Measurements from ENCODE around the gene SYNE1.

SYNE1 gene

DNA sequence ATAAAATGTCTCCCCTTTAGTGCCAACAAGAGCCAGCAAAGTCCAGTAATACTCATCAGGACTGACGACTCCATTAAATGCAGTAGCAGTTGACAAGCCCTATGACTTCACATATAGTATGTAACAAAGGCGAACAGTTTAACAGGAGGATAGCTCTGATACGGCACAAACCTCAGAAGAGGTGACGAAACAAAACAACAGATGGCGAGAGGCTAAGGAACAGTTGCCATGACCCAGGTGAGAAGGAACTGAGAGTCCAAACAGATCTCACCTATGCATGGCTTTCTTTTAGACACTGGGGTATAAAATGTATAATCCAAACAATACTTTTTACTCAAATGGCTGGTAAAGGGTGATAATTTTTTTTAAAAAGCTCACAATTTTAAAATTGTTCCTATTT, 37.1 kb downstream of the SYNE1 start:
- in situ Hi-C loops (cut with HindIII; ENCODE audit: low sequenced_read_pairs) = no loop called here

DNA sequence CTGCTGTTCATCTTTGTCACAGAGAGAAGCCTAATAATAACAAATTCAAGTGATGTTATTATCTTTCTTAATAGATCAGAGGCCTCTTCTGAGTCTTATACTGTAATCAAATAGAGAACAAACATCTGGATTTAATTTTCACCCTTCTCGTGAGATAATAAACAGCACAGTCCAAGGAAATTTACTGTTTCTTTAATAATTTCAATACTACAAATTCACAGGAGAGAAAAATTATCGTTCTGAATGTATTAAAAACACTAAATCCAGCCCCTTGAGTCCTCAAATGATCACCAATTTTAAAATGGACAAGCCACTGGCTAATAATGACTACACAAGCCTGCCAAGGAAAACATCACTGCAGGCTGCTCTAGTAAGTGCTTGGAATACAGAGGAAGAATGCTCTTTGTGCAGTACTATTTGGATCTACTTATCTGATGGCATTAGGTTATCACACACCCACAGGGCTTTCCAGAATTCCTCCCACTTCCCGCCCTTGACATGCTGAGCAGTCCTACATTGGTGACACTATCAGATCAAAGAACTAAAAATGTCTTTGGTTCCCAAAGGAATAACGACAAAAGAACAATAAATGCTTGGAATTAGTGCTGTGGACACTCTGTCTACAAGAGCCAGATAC, 38.1 kb downstream of the SYNE1 start:
- no peak overlapping the region for H3K4me3 ChIP-seq (ENCODE audit: low read depth, low read length)
- no peak for DNase-seq (ENCODE audit: low read depth)
- in situ Hi-C loops (cut with HindIII; ENCODE audit: low sequenced_read_pairs) = no loop called here

More for the DNA sequence above, 37.1 kb downstream of the SYNE1 start:
- H3K4me3 ChIP-seq (ENCODE audit: low read depth, low read length) = no peak overlapping the region
- TF ChIP-seq, protein P1, sequence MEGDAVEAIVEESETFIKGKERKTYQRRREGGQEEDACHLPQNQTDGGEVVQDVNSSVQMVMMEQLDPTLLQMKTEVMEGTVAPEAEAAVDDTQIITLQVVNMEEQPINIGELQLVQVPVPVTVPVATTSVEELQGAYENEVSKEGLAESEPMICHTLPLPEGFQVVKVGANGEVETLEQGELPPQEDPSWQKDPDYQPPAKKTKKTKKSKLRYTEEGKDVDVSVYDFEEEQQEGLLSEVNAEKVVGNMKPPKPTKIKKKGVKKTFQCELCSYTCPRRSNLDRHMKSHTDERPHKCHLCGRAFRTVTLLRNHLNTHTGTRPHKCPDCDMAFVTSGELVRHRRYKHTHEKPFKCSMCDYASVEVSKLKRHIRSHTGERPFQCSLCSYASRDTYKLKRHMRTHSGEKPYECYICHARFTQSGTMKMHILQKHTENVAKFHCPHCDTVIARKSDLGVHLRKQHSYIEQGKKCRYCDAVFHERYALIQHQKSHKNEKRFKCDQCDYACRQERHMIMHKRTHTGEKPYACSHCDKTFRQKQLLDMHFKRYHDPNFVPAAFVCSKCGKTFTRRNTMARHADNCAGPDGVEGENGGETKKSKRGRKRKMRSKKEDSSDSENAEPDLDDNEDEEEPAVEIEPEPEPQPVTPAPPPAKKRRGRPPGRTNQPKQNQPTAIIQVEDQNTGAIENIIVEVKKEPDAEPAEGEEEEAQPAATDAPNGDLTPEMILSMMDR (IDR thresholded peaks at IDR 0.05; ENCODE audit: low read depth, low read length, missing control alignments) = no peak
- DNase-seq (ENCODE audit: low read depth) = no peak

DNA sequence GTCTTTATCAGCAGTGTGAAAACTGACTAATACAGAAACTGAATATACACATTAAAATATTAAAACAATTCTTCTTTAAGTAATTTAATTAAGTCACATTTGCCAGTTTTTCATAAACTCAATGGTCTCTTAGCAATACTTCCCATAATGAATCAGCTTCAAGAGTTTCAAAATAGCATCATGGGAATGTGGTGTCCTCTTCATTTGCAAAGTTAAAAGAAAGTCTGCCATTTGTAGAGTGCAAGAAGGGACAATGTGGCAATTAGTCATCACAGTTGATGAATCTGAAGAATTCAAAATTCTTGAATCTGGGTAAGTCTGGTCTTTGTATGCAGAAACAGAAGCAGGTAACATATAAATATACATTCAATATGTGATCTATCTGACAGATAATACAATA, 38.7 kb downstream of the SYNE1 start:
- in situ Hi-C loops (cut with HindIII; ENCODE audit: low sequenced_read_pairs) = no loop called here
- TF ChIP-seq, protein P1 (IDR thresholded peaks at IDR 0.05; ENCODE audit: low read depth, low read length, missing control alignments) = no peak
- DNase-seq (ENCODE audit: low read depth) = no peak
- no peak overlapping the region for H3K4me3 ChIP-seq (ENCODE audit: low read depth, low read length)

More for the DNA sequence above, 38.1 kb downstream of the SYNE1 start:
- TF ChIP-seq, protein P1 (IDR thresholded peaks at IDR 0.05; ENCODE audit: low read depth, low read length, missing control alignments) = no peak

DNA sequence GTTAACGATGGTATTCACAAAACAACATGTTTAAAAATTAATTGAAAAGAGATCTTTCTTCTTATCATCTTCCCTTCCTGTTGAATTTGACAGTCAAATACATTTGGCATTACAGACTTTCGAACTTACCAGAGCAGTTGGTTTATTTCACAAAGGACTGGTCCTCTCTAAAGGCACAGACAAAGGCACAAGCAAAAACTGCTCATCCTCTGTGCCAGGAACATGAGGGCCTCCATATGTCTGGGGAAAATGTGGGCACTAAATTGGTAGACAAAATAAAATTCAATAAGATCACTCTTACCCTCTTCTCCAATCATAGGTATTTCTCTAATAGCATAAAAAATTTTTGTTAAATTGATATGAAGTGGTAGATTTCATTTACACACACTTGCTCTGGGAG, 40.4 kb downstream of the SYNE1 start:
- TF ChIP-seq, protein P1 (IDR thresholded peaks at IDR 0.05; ENCODE audit: low read depth, low read length, missing control alignments) = no peak
- H3K4me3 ChIP-seq (ENCODE audit: low read depth, low read length) = no peak overlapping the region
- in situ Hi-C loops (cut with HindIII; ENCODE audit: low sequenced_read_pairs) = no loop called here
- no peak for DNase-seq (ENCODE audit: low read depth)

DNA sequence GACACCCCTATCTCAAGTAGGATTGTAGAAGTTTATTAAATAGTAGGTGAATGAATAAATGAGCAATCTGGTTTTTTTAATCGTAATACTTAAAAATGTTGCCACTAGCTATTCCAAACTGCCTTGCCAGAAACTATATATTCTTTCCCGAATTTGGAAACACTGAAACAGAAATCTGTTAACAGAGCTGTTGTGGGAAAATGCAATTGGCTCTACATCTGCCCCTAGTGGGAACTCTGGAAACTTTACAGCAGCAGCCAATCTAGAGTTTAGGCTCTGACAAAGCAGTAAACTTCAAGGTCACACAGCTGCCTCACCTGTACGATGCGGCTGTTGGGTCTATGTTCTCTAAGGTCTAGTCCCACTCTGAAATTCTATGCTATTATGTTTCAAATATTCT, 41.7 kb downstream of the SYNE1 start:
- in situ Hi-C loops (cut with HindIII; ENCODE audit: low sequenced_read_pairs) = no loop called here
- DNase-seq (ENCODE audit: low read depth) = no peak
- TF ChIP-seq, protein P1 (IDR thresholded peaks at IDR 0.05; ENCODE audit: low read depth, low read length, missing control alignments) = peak; percentile 61
- H3K4me3 ChIP-seq (ENCODE audit: low read depth, low read length) = no peak overlapping the region

DNA sequence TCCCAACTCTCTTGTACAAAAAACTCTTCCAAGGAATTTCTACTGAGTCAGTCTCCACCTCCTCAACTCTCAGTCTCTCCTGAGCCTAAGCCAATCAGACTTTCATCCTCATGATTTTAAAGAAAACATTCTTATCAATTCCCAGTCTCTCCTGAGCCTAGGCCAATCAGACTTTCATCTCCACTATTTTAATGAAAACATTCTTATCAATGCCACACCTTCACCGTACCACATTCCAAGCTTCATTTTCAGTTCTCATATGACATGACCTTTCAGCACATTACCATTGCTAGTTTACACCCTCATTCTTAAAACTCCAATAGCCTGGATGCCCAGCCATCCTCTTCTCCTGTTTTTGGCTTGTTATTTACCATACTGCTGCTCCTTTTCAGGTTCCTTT, 42.5 kb downstream of the SYNE1 start:
- no peak overlapping the region for H3K4me3 ChIP-seq (ENCODE audit: low read depth, low read length)
- in situ Hi-C loops (cut with HindIII; ENCODE audit: low sequenced_read_pairs) = no loop called here
- no peak for DNase-seq (ENCODE audit: low read depth)
- TF ChIP-seq, protein P1 (IDR thresholded peaks at IDR 0.05; ENCODE audit: low read depth, low read length, missing control alignments) = no peak
